Uterus (tissue), 4 donors: ENCODE measurements around the gene CFAP73. TPM values are rescaled to one million over a fixed set of nuclear protein-coding genes. Genes with fewer than 3 reads are reported as not detected.
"Not testable (repeated sequence)": the region's sequence is repeated elsewhere in the genome, so short reads cannot be mapped to it uniquely, and the experiment has no call there.

ENCODE experiments used
- DNase-seq, 2 donors: peaks; one replicate each; pipeline ENCODE4 v3.0.0-alpha.2; 2019 to 2020
- H3K27ac ChIP-seq, 2 donors: fragments of 200-600 bp; sonication (generic); 1 replicate in 1 of 2; 2 replicates in 1 of 2; pipeline ENCODE4 v1.5.1; 2016 to 2018
- H3K27me3 ChIP-seq, 2 donors: fragments of 200-600 bp; sonication (generic); one replicate each; pipeline ENCODE4 v1.5.1; 2018 to 2019; ENCODE audit warnings: control low read depth in 1 of 2
- H3K36me3 ChIP-seq, 2 donors: fragments of 200-600 bp; sonication (generic); one replicate each; pipeline ENCODE4 v1.5.1; 2019; ENCODE audit warnings: control low read depth in 1 of 2
- H3K4me1 ChIP-seq, 2 donors: fragments of 200-600 bp; sonication (generic); one replicate each; pipeline ENCODE4 v1.5.1; 2018 to 2019; ENCODE audit warnings: control low read depth in 1 of 2
- H3K4me3 ChIP-seq, 2 donors: fragments of 200-600 bp; sonication (generic); 1 replicate in 1 of 2; 2 replicates in 1 of 2; pipeline ENCODE4 v1.5.1; 2018 to 2019; ENCODE audit warnings: mild to moderate bottlenecking in 1 of 2
- H3K9me3 ChIP-seq, 2 donors: fragments of 200-600 bp; sonication (generic); one replicate each; pipeline ENCODE4 v1.5.1; 2019; ENCODE audit warnings: control low read depth in 1 of 2
- POLR2A ChIP-seq, 2 donors: fragments of 450-650 bp; IDR thresholded peaks; one replicate each; pipeline ENCODE4 v1.6.1; 2016; ENCODE audit warnings: antibody characterized with exemption in 2 of 2, mild to moderate bottlenecking in 1 of 2, moderate library complexity in 1 of 2
- intact Hi-C: fragments of 100-400 bp; cut with DNase I; formaldehyde crosslinking; loops from one replicate; pipeline ENCODE4 v1.15.1; 2023; ENCODE audit warnings: low total_unique reads
- total RNA-seq, 4 donors: library from RNA; depleted of rRNA in 3 of 4; stranded (reverse); fragments of >200 nt in 3 of 4; gene quantifications; one replicate each; pipeline versions ENCODE4 v1.1.0 to v1.2.4, GENCODE V29; 2014 to 2023
- TF ChIP-seq, protein P1 (sequence below), 4 experiments: fragments of 200-600 bp in 2 of 4; fragments of 450-650 bp in 2 of 4; sonication (generic) in 2 of 4; IDR thresholded peaks; one replicate each; pipeline ENCODE4 v1.5.1; 2016 to 2019; ENCODE audit warnings: antibody characterized with exemption in 4 of 4, mild to moderate bottlenecking in 2 of 4, moderate library complexity in 1 of 4
- donor health status: DM: yes; HTN: yes; CAD: no.

The CFAP73 gene
- total RNA-seq, 4 donors from 2014 or later: 0.67 to 2.6 TPM; not detected in 2

DNA sequence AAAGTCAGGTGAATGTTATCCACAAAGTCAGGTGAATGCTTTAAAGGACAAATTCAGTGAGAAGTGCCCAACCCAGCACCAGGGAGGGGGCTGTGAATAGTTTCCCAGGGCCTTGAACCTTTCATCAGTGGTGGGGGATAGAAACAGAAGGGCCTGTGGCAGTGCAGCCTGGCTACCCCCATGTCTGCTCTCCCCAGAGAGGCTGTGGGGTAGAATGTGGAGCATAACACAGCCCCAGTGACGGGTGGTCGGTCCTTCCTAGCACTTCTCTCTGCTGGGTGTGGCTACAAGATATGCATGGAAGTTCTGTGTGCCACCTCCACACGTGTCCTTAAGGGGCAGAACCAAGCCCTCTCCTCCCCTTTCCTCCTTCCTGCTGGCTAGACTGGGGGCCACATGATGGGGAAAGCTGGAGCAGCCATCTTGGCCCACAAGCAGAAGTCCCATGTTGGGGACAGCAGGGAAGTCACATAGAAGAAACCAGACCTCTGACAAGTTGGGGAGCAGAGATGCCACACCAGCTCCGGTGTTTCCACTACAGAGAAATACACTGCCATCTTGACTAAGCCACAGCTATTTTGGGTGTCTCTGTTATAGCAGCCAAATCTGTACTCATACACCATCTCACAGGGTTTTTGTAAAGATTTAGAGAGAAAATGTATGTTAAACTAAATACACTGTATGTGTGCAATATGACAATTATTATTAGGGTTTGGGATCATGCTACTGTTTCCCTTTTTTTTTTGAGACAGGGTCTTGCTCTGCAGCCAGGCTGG, 53.0 kb downstream of the CFAP73 start:
- Histone ChIP-seq H3K36me3 (no peaks in the 10 kb centered on the region), H3K27me3 (no peaks in the 10 kb centered on the region), H3K9me3 (no peaks in the 10 kb centered on the region), H3K27ac (no peak overlapping the region), H3K4me1 (no peaks in the 10 kb centered on the region), H3K4me3 (no peak overlapping the region)
- TF ChIP-seq POLR2A (IDR thresholded peaks at IDR 0.05): no peak
- TF ChIP-seq, protein P1, sequence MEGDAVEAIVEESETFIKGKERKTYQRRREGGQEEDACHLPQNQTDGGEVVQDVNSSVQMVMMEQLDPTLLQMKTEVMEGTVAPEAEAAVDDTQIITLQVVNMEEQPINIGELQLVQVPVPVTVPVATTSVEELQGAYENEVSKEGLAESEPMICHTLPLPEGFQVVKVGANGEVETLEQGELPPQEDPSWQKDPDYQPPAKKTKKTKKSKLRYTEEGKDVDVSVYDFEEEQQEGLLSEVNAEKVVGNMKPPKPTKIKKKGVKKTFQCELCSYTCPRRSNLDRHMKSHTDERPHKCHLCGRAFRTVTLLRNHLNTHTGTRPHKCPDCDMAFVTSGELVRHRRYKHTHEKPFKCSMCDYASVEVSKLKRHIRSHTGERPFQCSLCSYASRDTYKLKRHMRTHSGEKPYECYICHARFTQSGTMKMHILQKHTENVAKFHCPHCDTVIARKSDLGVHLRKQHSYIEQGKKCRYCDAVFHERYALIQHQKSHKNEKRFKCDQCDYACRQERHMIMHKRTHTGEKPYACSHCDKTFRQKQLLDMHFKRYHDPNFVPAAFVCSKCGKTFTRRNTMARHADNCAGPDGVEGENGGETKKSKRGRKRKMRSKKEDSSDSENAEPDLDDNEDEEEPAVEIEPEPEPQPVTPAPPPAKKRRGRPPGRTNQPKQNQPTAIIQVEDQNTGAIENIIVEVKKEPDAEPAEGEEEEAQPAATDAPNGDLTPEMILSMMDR (IDR thresholded peaks at IDR 0.05): no peak
- intact Hi-C loops: no loop called here
- no peak for DNase-seq

DNA sequence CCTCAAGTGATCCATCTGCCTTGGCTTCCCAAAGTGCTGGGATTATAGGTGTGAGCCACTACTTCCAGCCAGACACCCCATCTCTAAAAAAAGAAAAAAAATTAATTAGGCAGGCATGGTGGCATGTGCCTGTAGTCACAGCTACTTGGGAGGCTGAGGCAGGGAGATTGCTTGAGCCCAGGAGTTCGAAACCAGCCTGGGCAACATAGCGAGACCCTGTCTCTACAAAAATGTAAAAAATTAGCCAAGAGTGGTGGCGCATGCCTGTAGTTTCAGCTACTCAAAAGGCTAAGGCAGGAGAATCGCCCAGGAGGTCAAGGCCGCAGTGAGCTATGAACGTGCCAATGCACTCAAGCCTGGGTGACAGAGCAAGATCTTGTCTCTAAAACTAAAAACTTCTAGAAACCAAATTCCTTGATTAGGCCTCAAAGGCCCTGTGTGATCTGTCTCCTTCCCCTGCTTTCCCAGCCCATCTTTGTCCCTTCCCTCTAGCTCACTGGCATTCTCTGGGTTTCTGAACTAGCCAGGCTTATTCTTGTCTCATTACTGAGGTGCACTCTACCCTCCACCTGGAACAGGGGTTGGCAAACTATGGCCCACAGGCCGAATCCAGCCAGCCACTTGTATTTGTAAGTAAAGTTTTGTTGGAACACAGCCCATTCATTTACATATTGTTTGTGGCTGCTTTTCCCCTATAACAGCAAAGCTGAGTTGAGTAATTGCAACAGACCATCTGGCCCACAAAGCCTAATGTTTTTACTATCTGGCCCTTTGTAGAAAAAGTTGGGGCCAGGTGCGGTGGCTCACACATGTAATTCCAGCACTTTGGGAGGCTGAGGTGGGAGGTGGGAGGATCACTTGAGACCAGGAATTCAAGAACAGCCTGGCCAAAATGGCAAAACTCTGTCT, 54.6 kb downstream of the CFAP73 start:
- Histone ChIP-seq H3K27me3 (no peaks in the 10 kb centered on the region), H3K4me3 (no peak overlapping the region), H3K27ac (no peak overlapping the region), H3K36me3 (no peaks in the 10 kb centered on the region), H3K9me3 (no peaks in the 10 kb centered on the region), H3K4me1 (no peaks in the 10 kb centered on the region)
- DNase-seq: no peak
- no peak for TF ChIP-seq POLR2A (IDR thresholded peaks at IDR 0.05)
- TF ChIP-seq, protein P1 (IDR thresholded peaks at IDR 0.05): no peak
- intact Hi-C loops: no loop called here

DNA sequence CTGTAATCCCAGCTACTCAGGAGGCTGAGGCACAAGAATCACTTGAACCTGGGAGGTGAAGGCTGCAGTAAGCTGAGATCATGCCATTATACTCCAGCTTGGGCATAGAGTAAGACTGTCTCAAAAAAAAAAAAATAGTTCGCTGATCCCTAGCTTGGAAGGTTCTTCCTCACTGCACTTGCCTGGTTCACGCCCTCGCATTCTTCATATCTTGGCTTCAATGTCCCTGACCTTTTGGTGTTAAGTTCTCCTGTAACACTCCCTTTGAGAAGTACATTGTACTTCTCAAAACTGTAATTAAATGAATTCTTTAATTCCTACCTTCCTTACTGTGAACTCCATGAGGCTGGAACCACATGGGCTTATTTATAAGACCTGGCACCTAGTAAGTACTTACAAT, 55.3 kb downstream of the CFAP73 start:
- DNase-seq: no peak
- Histone ChIP-seq H3K4me1 (no peaks in the 10 kb centered on the region), H3K27ac (no peak overlapping the region), H3K36me3 (no peaks in the 10 kb centered on the region), H3K4me3 (no peak overlapping the region), H3K27me3 (no peaks in the 10 kb centered on the region), H3K9me3 (no peaks in the 10 kb centered on the region)
- intact Hi-C loops: no loop called here
- no peak for TF ChIP-seq POLR2A (IDR thresholded peaks at IDR 0.05)
- TF ChIP-seq, protein P1 (IDR thresholded peaks at IDR 0.05): no peak

DNA sequence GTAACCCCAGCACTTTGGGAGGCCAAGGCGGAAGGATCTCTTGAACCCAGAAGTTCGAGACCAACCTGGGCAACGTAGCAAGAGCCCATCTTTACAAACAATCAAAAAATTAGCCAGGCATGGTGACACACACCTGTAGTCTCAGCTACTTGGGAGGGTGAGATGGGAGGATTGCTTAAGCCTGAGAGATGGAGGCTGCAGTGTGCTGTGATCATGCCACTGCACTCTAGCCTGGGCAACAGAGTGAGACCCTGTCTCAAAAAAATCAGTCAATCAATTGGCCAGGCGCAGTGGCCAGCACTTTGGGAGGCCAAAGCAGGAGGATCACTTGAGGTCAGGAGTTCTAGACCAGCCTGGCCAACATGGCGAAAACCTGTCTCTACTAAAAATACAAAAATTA, 57.3 kb downstream of the CFAP73 start:
- H3K9me3 ChIP-seq, H3K27me3 ChIP-seq, H3K4me1 ChIP-seq, H3K27ac ChIP-seq, H3K4me3 ChIP-seq, H3K36me3 ChIP-seq, DNase-seq, intact Hi-C loops: not testable (repeated sequence)

DNA sequence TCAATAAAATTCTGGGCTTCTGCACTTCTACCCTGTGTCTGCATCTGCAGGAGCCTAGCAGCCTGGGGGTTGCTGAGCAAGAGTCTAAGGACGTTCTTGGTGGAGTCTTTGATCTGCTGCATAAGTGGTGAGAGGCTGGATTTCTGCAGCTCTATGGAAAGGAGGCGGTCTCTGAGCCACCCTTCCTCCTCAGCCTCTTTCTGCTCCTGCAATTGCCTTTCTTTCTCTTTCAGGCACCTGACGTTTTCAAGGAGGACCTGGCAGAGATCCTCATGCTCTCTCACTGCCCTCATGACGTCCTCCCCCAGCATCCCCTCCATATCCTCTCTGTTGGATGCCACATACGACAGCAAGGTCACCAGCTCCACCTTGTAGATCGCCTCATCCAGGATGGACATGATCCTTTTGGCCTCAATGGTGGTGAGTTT, 58.1 kb downstream of the CFAP73 start:
- Histone ChIP-seq H3K9me3 (no peaks in the 10 kb centered on the region), H3K36me3 (no peaks in the 10 kb centered on the region), H3K27me3 (no peaks in the 10 kb centered on the region), H3K4me3 (no peak overlapping the region), H3K27ac (no peak overlapping the region), H3K4me1 (no peaks in the 10 kb centered on the region)
- no peak for DNase-seq
- no peak for TF ChIP-seq POLR2A (IDR thresholded peaks at IDR 0.05)
- TF ChIP-seq, protein P1 (IDR thresholded peaks at IDR 0.05): no peak
- intact Hi-C loops: no loop called here
